GM18498 (cell line): ENCODE results near the gene ALG11.
"Not testable (repeated sequence)": the region's sequence is repeated elsewhere in the genome, so short reads cannot be mapped to it uniquely, and the experiment has no call there.

Experiments used
- ATAC-seq: cut with Tn5 transposase; IDR thresholded peaks from one replicate; pipeline ENCODE4 v1.9.1; 2021; ENCODE audit warnings: mild to moderate bottlenecking, moderate library complexity; ENCODE audit not compliant: unreplicated experiment

ALG11 gene

GRCh38 chr13:52025475-52026245 lies 13.5 kb downstream of the ALG11 start:
- ATAC-seq, result no peak

DNA sequence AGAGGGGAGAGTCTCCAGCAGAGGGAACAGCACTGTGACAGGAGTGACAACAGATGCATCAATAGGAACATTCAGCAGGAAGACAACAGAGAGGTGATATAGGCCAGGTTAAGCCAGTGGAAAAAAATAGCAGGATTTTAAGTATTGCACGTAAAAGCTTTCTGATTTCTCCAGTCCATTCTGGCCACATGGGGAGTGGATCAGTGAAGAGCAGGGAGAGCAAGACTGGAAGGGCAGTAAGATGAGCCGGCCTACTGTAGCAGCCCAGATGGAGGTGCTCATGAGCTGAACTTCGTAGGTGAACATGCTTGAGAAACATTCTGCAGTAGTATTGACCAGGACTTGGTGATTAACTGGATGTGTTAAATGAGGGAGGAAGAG lies 14.0 kb downstream of the ALG11 start:
- no peak for ATAC-seq

DNA sequence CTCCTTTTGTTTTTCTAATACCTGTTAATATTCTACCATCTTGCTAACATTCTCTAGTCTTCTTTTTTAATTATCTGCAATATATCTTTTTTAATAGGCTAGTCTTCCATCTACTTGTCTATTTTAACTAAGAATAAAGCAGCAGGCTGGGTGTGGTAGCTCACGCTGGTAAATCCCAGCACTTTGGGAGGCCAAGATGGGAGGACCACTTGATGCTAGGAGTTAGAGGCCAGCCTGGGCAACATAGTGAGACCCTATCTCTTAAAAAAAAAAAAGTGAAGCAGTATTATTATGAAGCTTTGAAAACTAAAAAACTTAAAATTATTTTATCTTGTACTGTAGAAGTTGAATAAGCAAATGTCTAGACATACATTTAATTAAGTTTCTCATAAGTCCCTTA lies 15.6 kb downstream of the ALG11 start:
- no peak for ATAC-seq

DNA sequence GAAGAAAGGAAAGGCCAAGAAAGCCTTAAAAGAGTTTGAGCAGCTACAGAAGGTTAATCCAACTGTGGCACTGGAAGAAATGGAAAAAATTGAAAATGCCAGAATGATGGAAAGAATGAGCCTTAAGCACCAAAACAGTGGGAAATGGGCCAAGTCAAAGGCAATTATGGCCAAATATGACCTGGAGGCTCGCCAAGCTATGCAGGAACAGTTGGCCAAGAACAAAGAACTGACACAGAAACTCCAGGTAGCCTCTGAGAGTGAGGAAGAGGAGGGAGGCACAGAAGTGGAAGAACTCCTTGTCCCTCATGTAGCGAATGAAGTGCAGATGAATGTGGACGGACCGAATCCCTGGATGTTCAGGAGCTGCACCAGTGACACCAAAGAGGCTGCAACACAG lies 17.4 kb downstream of the ALG11 start:
- no peak for ATAC-seq

- ATAC-seq, result not testable (repeated sequence)
Observed at GRCh38 chr13:52030401-52030800, 18.2 kb downstream of the ALG11 start.

DNA sequence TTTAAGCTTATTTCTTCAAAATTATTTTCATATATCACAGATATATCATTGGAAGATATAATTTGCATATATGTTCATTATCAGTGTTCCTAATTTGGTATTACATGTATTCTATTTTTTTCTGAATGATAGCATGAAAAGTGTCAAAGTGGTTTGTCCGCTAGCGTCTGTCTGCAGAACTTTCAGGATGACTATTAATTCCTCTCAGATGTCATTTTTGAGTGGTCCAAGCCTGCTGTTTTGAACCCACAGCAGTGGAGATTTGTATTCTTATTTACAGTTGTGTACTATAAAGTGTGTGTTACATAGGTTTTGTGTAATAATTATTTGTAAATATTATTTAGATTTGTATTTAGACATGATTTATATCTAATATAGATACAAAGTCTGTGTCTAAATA lies 20.8 kb downstream of the ALG11 start:
- ATAC-seq, result no peak

DNA sequence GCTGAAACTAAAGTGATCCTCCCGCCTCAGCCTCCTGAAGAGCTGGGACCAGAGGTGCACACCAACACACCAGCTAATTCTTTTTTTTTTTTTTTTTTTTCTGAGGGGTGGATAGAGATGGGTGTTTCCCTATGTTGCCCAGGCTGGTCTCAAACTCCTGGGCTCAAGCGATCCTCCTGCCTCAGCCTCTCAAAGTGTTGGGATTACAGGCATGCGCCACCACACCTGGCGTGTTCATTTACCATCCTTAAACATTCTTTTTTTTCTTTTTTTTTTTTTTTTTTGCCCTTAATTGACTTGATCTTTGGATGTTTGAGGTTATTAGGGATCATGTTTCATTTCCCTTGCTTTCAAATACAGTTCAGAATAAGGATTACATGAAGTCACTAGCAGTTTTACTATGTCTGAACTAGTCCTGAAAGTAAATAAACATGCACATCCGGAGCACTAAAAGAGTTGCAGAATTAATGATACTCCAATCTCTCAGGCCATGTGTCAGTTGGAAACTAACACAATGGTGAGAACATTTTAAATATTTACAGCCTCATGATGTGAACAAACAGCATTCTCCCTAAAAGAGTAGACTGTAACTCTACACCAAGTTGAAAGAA lies 22.5 kb downstream of the ALG11 start:
- ATAC-seq, result no peak

GRCh38 chr13:52036037-52036436 lies 23.8 kb downstream of the ALG11 start:
- ATAC-seq, result no peak

DNA sequence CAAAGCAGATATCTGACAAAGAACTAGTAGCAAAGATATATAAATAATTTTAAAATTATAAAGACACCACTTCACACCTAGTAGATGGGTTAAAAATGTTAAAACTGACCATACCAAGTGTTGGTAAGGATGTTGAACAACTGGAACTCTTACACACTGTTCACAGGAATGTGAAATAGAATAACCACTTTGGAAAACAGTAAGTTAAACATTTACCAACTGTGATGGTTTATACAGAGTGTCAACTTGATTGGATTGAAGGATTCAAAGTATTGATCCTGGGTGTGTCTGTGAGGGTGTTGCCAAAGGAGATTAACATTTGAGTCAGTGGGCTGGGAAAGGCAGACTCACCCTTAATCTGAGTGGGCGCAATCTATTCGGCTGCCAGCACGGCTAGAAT lies 31.5 kb downstream of the ALG11 start:
- no peak for ATAC-seq

- no peak for ATAC-seq
Observed at GRCh38 chr13:52047463-52047862, 35.3 kb downstream of the ALG11 start.

GRCh38 chr13:52048516-52048915 lies 36.3 kb downstream of the ALG11 start:
- ATAC-seq, result no peak

DNA sequence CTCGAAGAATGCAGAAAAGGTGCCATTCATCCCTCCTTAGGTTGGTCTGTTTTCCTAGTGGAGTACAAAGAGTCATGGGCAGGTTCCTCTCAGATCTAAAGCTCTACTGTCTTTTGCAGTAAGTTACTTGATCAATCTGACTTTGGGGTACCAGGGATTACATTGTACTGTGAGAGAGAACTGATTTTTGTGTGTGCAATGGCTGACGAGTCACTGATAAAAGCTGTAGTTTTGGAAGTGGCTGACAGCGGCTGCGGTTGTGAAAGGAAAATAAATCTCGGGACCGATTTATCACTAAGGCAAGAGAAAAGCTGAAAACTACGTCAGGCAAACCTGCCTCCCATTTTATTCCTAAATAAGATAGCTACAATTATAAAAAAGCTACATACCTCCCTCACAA lies 39.2 kb downstream of the ALG11 start:
- ATAC-seq, result no peak

- ATAC-seq, result no peak
Observed at GRCh38 chr13:52053460-52053859, 41.3 kb downstream of the ALG11 start.

- not testable (repeated sequence) for ATAC-seq
Observed at GRCh38 chr13:52061064-52061463, 48.9 kb downstream of the ALG11 start.

GRCh38 chr13:52061587-52061986 lies 49.4 kb downstream of the ALG11 start:
- no peak for ATAC-seq

- no peak for ATAC-seq
Observed at GRCh38 chr13:52067237-52067636, 55.0 kb downstream of the ALG11 start.

- no peak for ATAC-seq
Observed at GRCh38 chr13:52070929-52071523, 58.8 kb downstream of the ALG11 start.
